WI38 (cell line): ENCODE measurements around the gene IKZF2.

Experiments
- H3K4me3 ChIP-seq: 2 replicates; pipeline ENCODE4 v1.5.1; 2011; ENCODE audit warnings: low read depth, mild to moderate bottlenecking, control low read depth, low read length
- CTCF ChIP-seq: IDR thresholded peaks from 2 replicates; pipeline ENCODE4 v1.5.1; 2012; ENCODE audit warnings: low read depth, mild to moderate bottlenecking, control low read depth, low read length

IKZF2 gene

GRCh38 chr2:212953170-212953920 lies 198.1 kb downstream of the IKZF2 start:
- no peak overlapping the region for H3K4me3 ChIP-seq
- TF ChIP-seq CTCF: no peak

- TF ChIP-seq CTCF: no peak
- no peak overlapping the region for H3K4me3 ChIP-seq
Observed at GRCh38 chr2:212949786-212950185, 201.6 kb downstream of the IKZF2 start.
